ENCODE results near the gene ZNF362.

DNA sequence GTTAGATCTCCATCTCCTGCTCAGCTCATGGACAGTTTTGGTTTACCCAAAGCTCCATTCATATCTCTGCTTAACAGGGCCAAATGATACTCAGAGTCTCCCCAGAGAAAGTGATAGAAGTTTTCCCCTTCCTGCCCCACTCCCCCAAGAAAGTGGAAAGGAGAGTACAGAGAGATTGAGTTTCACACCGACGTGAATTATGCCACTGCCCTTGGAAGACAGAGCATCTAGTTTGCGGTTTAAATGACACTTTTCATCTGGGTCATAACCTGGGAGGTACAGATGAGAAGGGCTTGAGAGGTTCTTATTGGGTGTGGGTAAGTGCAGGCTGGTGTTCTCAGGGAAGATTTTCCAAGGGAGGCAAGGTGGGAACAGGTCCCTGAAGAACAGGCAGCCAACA lies 6.9 kb upstream of the ZNF362 start:
- TF ChIP-seq, protein P1, sequence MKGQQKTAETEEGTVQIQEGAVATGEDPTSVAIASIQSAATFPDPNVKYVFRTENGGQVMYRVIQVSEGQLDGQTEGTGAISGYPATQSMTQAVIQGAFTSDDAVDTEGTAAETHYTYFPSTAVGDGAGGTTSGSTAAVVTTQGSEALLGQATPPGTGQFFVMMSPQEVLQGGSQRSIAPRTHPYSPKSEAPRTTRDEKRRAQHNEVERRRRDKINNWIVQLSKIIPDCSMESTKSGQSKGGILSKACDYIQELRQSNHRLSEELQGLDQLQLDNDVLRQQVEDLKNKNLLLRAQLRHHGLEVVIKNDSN (IDR thresholded peaks at IDR 0.05; ENCODE audit: borderline replicate concordance, low read depth) = no peak
- no peak for TF ChIP-seq FOSL2 (IDR thresholded peaks at IDR 0.05; ENCODE audit: borderline replicate concordance, low read depth)
- TF ChIP-seq ELF1 (IDR thresholded peaks at IDR 0.05) = no peak
- TF ChIP-seq POLR2AphosphoS5 (IDR thresholded peaks at IDR 0.05; ENCODE audit: low read depth, low read length) = no peak
- TF ChIP-seq RAD21 (IDR thresholded peaks at IDR 0.05; ENCODE audit: low read length) = no peak
- no peak for TF ChIP-seq GABPA (IDR thresholded peaks at IDR 0.05; ENCODE audit: low read depth)
- TF ChIP-seq, protein P2, sequence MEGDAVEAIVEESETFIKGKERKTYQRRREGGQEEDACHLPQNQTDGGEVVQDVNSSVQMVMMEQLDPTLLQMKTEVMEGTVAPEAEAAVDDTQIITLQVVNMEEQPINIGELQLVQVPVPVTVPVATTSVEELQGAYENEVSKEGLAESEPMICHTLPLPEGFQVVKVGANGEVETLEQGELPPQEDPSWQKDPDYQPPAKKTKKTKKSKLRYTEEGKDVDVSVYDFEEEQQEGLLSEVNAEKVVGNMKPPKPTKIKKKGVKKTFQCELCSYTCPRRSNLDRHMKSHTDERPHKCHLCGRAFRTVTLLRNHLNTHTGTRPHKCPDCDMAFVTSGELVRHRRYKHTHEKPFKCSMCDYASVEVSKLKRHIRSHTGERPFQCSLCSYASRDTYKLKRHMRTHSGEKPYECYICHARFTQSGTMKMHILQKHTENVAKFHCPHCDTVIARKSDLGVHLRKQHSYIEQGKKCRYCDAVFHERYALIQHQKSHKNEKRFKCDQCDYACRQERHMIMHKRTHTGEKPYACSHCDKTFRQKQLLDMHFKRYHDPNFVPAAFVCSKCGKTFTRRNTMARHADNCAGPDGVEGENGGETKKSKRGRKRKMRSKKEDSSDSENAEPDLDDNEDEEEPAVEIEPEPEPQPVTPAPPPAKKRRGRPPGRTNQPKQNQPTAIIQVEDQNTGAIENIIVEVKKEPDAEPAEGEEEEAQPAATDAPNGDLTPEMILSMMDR (IDR thresholded peaks at IDR 0.05) = no peak

All from SK-N-SH (cell line).